Measurements from ENCODE around the gene ZNF18. TPM values are rescaled to one million over a fixed set of nuclear protein-coding genes. Genes with fewer than 3 reads are reported as not detected.

ZNF18 gene
- polyA plus RNA-seq, 1 experiment: 6.2 TPM

- ChIA-PET CTCF (interaction anchor here (0.6 kb wide), 1 partner anchor 186 kb away, joined by 3 read pairs; no protein-coding TSS in a partner anchor), POLR2A (no interaction called here)
- Histone ChIP-seq H3K36me3 (ENCODE audit: control insufficient read depth, insufficient read depth, low read length) (peaks cover 11% of the 10 kb centered on the region), H3K4me3 (ENCODE audit: low read depth, low read length) (no peak overlapping the region), H3K27me3 (ENCODE audit: control insufficient read depth, insufficient read depth, low read length) (no peaks in the 10 kb centered on the region)
- no peak for TF ChIP-seq CTCF (IDR thresholded peaks at IDR 0.05; ENCODE audit: insufficient read depth, low read depth, low read length)
- no peak for DNase-seq (ENCODE audit: low read depth)
These were observed 6.8 kb downstream of the ZNF18 start for GRCh38 chr17:11990363-11990983.

DNA sequence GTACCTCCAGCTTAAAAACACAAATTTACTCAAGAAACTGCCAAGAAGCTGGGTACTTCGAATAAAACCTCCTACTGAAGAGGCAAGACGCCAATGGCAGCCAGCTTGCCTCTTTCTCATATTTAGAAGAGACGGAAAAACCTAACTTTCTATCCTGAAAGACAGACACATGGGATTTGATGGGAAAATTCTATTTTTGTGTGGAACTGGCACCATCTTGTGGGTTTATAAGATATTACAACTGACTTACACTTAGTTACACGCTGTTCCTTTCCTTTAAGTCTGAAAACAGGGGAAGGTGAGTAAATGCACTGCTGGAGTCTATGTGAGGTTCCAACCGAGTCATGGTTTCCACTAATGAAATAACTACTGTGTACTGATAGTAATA lies 10.3 kb downstream of the ZNF18 start:
- Histone ChIP-seq H3K4me3 (ENCODE audit: low read depth, low read length) (no peak overlapping the region), H3K27me3 (ENCODE audit: control insufficient read depth, insufficient read depth, low read length) (no peaks in the 10 kb centered on the region), H3K36me3 (ENCODE audit: control insufficient read depth, insufficient read depth, low read length) (peaks cover 14% of the 10 kb centered on the region)
- CTCF ChIA-PET: interaction anchor here (0.6 to 1.7 kb wide), 5 partner anchors 9 to 1372 kb away, joined by 3 to 12 read pairs (median 7); partner anchors contain the start of gene ZNF18
- peak; percentile 53 for TF ChIP-seq CTCF (IDR thresholded peaks at IDR 0.05; ENCODE audit: insufficient read depth, low read depth, low read length)
- POLR2A ChIA-PET: interaction anchor here (0.6 kb wide), 1 partner anchor 1345 kb away, joined by 3 read pairs; no protein-coding TSS in a partner anchor
- DNase-seq (ENCODE audit: low read depth): no peak

DNA sequence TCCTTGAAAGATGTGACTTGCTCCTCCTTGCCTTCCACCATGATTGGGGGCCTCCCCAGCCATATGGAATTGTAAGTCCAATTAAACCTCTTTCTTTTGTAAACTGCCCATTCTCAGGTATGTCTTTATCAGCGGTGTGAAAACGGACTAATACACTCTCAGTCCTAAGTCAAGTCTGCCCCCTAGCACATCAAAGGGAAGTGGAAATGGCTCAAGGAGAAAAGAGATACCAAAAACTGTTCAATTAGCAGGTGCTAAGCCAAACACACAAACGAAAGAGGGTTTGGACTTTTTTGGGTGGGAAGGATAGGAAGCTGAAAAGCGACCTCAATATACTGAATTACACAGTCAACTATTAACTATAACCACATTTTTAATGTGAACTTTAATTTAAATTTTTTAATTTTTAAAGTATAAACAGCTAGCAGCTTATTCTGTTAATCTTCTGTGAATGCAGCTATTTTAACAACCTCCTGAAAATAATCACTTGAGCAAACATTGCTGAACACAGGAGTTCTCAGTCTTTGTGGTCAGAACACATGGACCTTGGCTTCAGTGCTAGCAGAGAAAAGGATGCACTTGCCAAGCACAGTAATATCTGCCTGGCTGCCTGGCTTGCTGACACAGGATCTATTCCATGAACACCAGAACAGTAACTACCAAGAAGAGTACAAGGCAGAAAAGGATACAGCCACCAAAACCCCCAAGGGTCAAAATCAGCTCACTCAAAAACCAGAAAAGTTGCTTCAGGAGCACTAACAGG lies 10.9 kb downstream of the ZNF18 start:
- H3K27me3 ChIP-seq (ENCODE audit: control insufficient read depth, insufficient read depth, low read length): no peaks in the 10 kb centered on the region
- POLR2A ChIA-PET: interaction anchor here (0.6 kb wide), 1 partner anchor 1345 kb away, joined by 3 read pairs; no protein-coding TSS in a partner anchor
- no peak overlapping the region for H3K4me3 ChIP-seq (ENCODE audit: low read depth, low read length)
- H3K36me3 ChIP-seq (ENCODE audit: control insufficient read depth, insufficient read depth, low read length): peaks cover 12% of the 10 kb centered on the region
- CTCF ChIA-PET: interaction anchor here (0.6 to 1.7 kb wide), 6 partner anchors 8 to 1371 kb away, joined by 3 to 12 read pairs (median 7); partner anchors contain the start of gene ZNF18
- no peak for TF ChIP-seq CTCF (IDR thresholded peaks at IDR 0.05; ENCODE audit: insufficient read depth, low read depth, low read length)
- DNase-seq (ENCODE audit: low read depth): no peak

- ChIA-PET CTCF (no interaction called here), POLR2A (no interaction called here)
- DNase-seq (ENCODE audit: low read depth): no peak
- H3K27me3 ChIP-seq (ENCODE audit: control insufficient read depth, insufficient read depth, low read length): no peaks in the 10 kb centered on the region
- H3K36me3 ChIP-seq (ENCODE audit: control insufficient read depth, insufficient read depth, low read length): peaks cover 9% of the 10 kb centered on the region
- no peak for TF ChIP-seq CTCF (IDR thresholded peaks at IDR 0.05; ENCODE audit: insufficient read depth, low read depth, low read length)
- H3K4me3 ChIP-seq (ENCODE audit: low read depth, low read length): no peak overlapping the region
These were observed 15.4 kb downstream of the ZNF18 start for GRCh38 chr17:11981862-11982261.

DNA sequence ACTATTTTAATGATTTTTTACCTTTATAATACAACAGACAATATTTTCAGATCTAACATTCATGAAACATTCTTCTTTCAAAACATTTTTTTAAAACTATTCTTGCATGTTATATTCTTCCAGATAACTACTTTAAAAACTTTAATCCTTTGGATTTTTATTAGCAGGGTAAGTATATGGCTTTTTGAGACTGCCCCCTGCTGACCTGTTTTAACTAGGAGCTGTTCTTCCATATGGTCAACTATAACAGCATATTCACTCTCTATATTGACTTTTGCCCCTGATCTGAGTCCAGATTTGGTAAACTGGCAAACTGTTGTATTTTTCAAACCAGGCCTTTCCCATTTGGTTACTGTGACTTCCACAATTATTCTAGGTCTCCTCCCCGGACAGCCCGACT lies 16.5 kb downstream of the ZNF18 start:
- POLR2A ChIA-PET: no interaction called here
- DNase-seq (ENCODE audit: low read depth): no peak
- Histone ChIP-seq H3K27me3 (ENCODE audit: control insufficient read depth, insufficient read depth, low read length) (no peaks in the 10 kb centered on the region), H3K4me3 (ENCODE audit: low read depth, low read length) (no peak overlapping the region), H3K36me3 (ENCODE audit: control insufficient read depth, insufficient read depth, low read length) (peaks cover 9% of the 10 kb centered on the region)
- CTCF ChIA-PET: interaction anchor here (1.4 kb wide), 1 partner anchor 16 kb away, joined by 5 read pairs; the partner anchor contains the start of gene ZNF18
- TF ChIP-seq CTCF (IDR thresholded peaks at IDR 0.05; ENCODE audit: insufficient read depth, low read depth, low read length): no peak
